Prostate gland (tissue), 2 donors: Measurements from ENCODE around the gene PSMA8.

Experiments
- POLR2A ChIP-seq: fragments of 450-650 bp; IDR thresholded peaks from one replicate; pipeline ENCODE4 v1.6.1; 2016; ENCODE audit warnings: antibody characterized with exemption, mild to moderate bottlenecking
- POLR2AphosphoS5 ChIP-seq: sonication (generic); formaldehyde crosslinking; IDR thresholded peaks from one replicate; pipeline ENCODE4 v1.6.1; 2017; ENCODE audit warnings: antibody characterized with exemption
- TF ChIP-seq, protein P1 (sequence below), 4 experiments: fragments of 200-600 bp in 2 of 4; fragments of 450-650 bp in 2 of 4; sonication (generic) in 2 of 4; IDR thresholded peaks; 1 replicate in 3 of 4; 2 replicates in 1 of 4; pipeline ENCODE4 v1.5.1; 2016 to 2019; ENCODE audit warnings: antibody characterized with exemption in 4 of 4, mild to moderate bottlenecking in 2 of 4, moderate library complexity in 2 of 4

DNA sequence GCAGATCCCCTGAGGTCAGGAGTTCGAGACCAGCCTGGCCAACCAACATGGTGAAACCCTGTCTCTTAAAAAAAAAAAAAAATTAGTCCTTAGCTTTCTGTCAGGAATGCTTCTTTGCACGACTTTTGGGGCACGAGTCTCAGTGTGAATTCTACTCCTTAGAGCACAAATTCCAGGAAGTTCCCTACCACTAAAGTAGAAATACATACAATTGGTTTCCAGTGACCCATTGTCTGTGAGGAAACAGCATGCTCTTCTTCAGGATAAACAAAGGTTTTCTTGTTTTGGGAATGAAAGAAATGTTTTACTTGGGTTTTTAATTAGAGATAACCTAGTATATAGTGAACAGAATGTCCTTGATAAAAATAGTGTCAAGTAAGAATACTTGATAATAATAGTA is 23.7 kb downstream of the PSMA8 start:
- TF ChIP-seq, protein P1, sequence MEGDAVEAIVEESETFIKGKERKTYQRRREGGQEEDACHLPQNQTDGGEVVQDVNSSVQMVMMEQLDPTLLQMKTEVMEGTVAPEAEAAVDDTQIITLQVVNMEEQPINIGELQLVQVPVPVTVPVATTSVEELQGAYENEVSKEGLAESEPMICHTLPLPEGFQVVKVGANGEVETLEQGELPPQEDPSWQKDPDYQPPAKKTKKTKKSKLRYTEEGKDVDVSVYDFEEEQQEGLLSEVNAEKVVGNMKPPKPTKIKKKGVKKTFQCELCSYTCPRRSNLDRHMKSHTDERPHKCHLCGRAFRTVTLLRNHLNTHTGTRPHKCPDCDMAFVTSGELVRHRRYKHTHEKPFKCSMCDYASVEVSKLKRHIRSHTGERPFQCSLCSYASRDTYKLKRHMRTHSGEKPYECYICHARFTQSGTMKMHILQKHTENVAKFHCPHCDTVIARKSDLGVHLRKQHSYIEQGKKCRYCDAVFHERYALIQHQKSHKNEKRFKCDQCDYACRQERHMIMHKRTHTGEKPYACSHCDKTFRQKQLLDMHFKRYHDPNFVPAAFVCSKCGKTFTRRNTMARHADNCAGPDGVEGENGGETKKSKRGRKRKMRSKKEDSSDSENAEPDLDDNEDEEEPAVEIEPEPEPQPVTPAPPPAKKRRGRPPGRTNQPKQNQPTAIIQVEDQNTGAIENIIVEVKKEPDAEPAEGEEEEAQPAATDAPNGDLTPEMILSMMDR (IDR thresholded peaks at IDR 0.05): no peak
- TF ChIP-seq POLR2A (no peak), POLR2AphosphoS5 (no peak)
